HEK293 (cell line): Measurements from ENCODE around the gene AKR7A2.
A peak's percentile ranks its signal among the peaks of the same experiment; 100 is the strongest.

Experiments used
- CTCF ChIA-PET: fragments of 350-600 bp; formaldehyde crosslinking; extraction: SDS; loops from one replicate; lab custom pipeline; 2021; ENCODE audit warnings: antibody characterized with exemption; lab: Yijun Ruan, JAX
- POLR2A ChIA-PET: fragments of 300-600 bp; formaldehyde crosslinking; extraction: SDS; loops from one replicate; lab custom pipeline; 2020; ENCODE audit warnings: antibody characterized with exemption, inconsistent platforms; lab: Yijun Ruan, JAX
- H3K27ac ChIP-seq: fragments of 200-500 bp; sonication (Bioruptor generic); 2 replicates; pipeline ENCODE4 v1.5.1; 2014; ENCODE audit warnings: low read depth, low read length, control low read depth, inconsistent platforms; ENCODE audit errors: extremely low read depth
- H3K36me3 ChIP-seq, 2 experiments: fragments of 200-500 bp in 1 of 2; sonication (Bioruptor generic) in 1 of 2; 1 replicate in 1 of 2; 2 replicates in 1 of 2; pipeline ENCODE4 v1.5.1; 2014 to 2017; ENCODE audit warnings: inconsistent platforms in 2 of 2, low read length in 2 of 2; ENCODE audit not compliant: control insufficient read depth in 2 of 2, insufficient read depth in 1 of 2
- H3K4me1 ChIP-seq: fragments of 200-500 bp; sonication (Bioruptor generic); 2 replicates; pipeline ENCODE4 v1.5.1; 2014; ENCODE audit warnings: mild to moderate bottlenecking, low read length, inconsistent platforms; ENCODE audit not compliant: control insufficient read depth, insufficient read depth
- H3K4me3 ChIP-seq: 2 replicates; pipeline ENCODE4 v1.5.1; 2011; ENCODE audit warnings: low read depth, mild to moderate bottlenecking, control low read depth, low read length, moderate library complexity
- H3K9me3 ChIP-seq: fragments of 200-500 bp; sonication (Bioruptor generic); 2 replicates; pipeline ENCODE4 v1.5.1; 2014; ENCODE audit warnings: low read depth, low read length, inconsistent platforms; ENCODE audit not compliant: control insufficient read depth, insufficient read depth
- AEBP2 ChIP-seq: fragments of 450-650 bp; formaldehyde crosslinking; IDR thresholded peaks from 2 replicates; pipeline ENCODE4 v1.5.1; 2016; ENCODE audit warnings: missing biosample characterization, missing genetic modification characterization, borderline replicate concordance
- EGR2 ChIP-seq: fragments of 450-650 bp; formaldehyde crosslinking; IDR thresholded peaks from 2 replicates; pipeline ENCODE4 v1.5.1; 2016; ENCODE audit warnings: low read depth, missing biosample characterization, missing genetic modification characterization
- RBAK ChIP-seq: fragments of 450-650 bp; formaldehyde crosslinking; IDR thresholded peaks from 2 replicates; pipeline ENCODE4 v1.5.1; 2016; ENCODE audit warnings: missing biosample characterization, missing genetic modification characterization
- SCRT1 ChIP-seq: fragments of 450-650 bp; formaldehyde crosslinking; IDR thresholded peaks from 2 replicates; pipeline ENCODE4 v1.5.1; 2016; ENCODE audit warnings: missing biosample characterization, missing genetic modification characterization, borderline replicate concordance
- YY2 ChIP-seq: fragments of 450-650 bp; formaldehyde crosslinking; IDR thresholded peaks from 2 replicates; pipeline ENCODE4 v1.5.1; 2016; ENCODE audit warnings: missing biosample characterization, missing genetic modification characterization
- ZFHX2 ChIP-seq: fragments of 450-650 bp; formaldehyde crosslinking; conservative IDR thresholded peaks from 2 replicates; pipeline ENCODE4 v1.5.1; 2016; ENCODE audit warnings: missing biosample characterization, missing genetic modification characterization
- ZFP69B ChIP-seq: fragments of 450-650 bp; formaldehyde crosslinking; IDR thresholded peaks from 2 replicates; pipeline ENCODE4 v1.5.1; 2016; ENCODE audit warnings: missing biosample characterization, missing genetic modification characterization
- ZNF133 ChIP-seq: fragments of 450-650 bp; formaldehyde crosslinking; IDR thresholded peaks from 2 replicates; pipeline ENCODE4 v1.5.1; 2016; ENCODE audit warnings: missing biosample characterization, missing genetic modification characterization
- ZNF155 ChIP-seq: fragments of 450-650 bp; formaldehyde crosslinking; IDR thresholded peaks from 2 replicates; pipeline ENCODE4 v1.5.1; 2016; ENCODE audit warnings: missing biosample characterization, missing genetic modification characterization
- ZNF16 ChIP-seq: fragments of 450-650 bp; formaldehyde crosslinking; IDR thresholded peaks from 2 replicates; pipeline ENCODE4 v1.5.1; 2016; ENCODE audit warnings: low read depth, missing biosample characterization, missing genetic modification characterization
- ZNF202 ChIP-seq: fragments of 450-650 bp; formaldehyde crosslinking; IDR thresholded peaks from 2 replicates; pipeline ENCODE4 v1.5.1; 2016; ENCODE audit warnings: missing biosample characterization, missing genetic modification characterization, borderline replicate concordance
- ZNF341 ChIP-seq: fragments of 450-650 bp; formaldehyde crosslinking; IDR thresholded peaks from 2 replicates; pipeline ENCODE4; 2016; ENCODE audit warnings: low read depth, missing biosample characterization, missing genetic modification characterization
- ZNF449 ChIP-seq: fragments of 450-650 bp; formaldehyde crosslinking; IDR thresholded peaks from 2 replicates; pipeline ENCODE4 v1.5.1; 2017; ENCODE audit warnings: missing biosample characterization, mild to moderate bottlenecking, missing genetic modification characterization, moderate library complexity
- ZNF501 ChIP-seq: fragments of 450-650 bp; formaldehyde crosslinking; IDR thresholded peaks from 2 replicates; pipeline ENCODE4 v1.5.1; 2016; ENCODE audit warnings: missing biosample characterization, missing genetic modification characterization
- ZNF560 ChIP-seq: fragments of 450-650 bp; formaldehyde crosslinking; IDR thresholded peaks from 2 replicates; pipeline ENCODE4 v1.5.1; 2017; ENCODE audit warnings: missing biosample characterization, missing genetic modification characterization, borderline replicate concordance
- ZNF600 ChIP-seq: fragments of 450-650 bp; formaldehyde crosslinking; IDR thresholded peaks from 2 replicates; pipeline ENCODE4 v1.5.1; 2016; ENCODE audit warnings: missing biosample characterization, missing genetic modification characterization
- ZNF626 ChIP-seq: fragments of 450-650 bp; sonication (Bioruptor Pico); formaldehyde crosslinking; IDR thresholded peaks from 2 replicates; pipeline ENCODE4 v1.5.1; 2018; ENCODE audit warnings: missing biosample characterization, missing genetic modification characterization, inconsistent platforms
- ZNF777 ChIP-seq: fragments of 450-650 bp; formaldehyde crosslinking; IDR thresholded peaks from 2 replicates; pipeline ENCODE4 v1.5.1; 2017; ENCODE audit warnings: missing biosample characterization, missing genetic modification characterization, borderline replicate concordance

The AKR7A2 gene

GRCh38 chr1:19262047-19262446 is 49.9 kb downstream of the AKR7A2 start:
- no peak overlapping the region for H3K27ac ChIP-seq
- no peak overlapping the region for H3K4me3 ChIP-seq
- TF ChIP-seq RBAK (tag by site-specific recombination), result no peak
- TF ChIP-seq ZNF600, result no peak
- CTCF ChIA-PET, result no interaction called here
- H3K9me3 ChIP-seq, result no peaks in the 10 kb centered on the region
- no peaks in the 10 kb centered on the region for H3K4me1 ChIP-seq
- POLR2A ChIA-PET, result no interaction called here
- H3K36me3 ChIP-seq, result peaks cover 6 to 53% of the 10 kb centered on the region in 2 experiments; a peak in 2 of 3 replicates

- Histone ChIP-seq H3K36me3 (peaks cover 6 to 60% of the 10 kb centered on the region in 2 experiments; a peak in 2 of 3 replicates), H3K4me3 (no peak overlapping the region), H3K27ac (no peak overlapping the region), H3K4me1 (no peaks in the 10 kb centered on the region), H3K9me3 (no peaks in the 10 kb centered on the region)
- POLR2A ChIA-PET, result interaction anchor here (0.7 to 1.3 kb wide), 4 partner anchors 9 to 396 kb away, joined by 3 to 6 read pairs (median 3); partner anchors contain the start of genes EMC1 and MRTO4
- TF ChIP-seq ZNF600 (peak; percentile 69), ZFP69B (tag by site-specific recombination) (no peak), ZFHX2 (peak; percentile 41), ZNF133 (tag by site-specific recombination) (no peak), ZNF449 (tag by site-specific recombination) (peak; percentile 98), EGR2 (tag by site-specific recombination) (peak; percentile 50; the same call in 1 of the 2 replicates)
- CTCF ChIA-PET, result interaction anchor here (0.8 kb wide), 1 partner anchor 22 kb away, joined by 3 read pairs; no protein-coding TSS in a partner anchor
Measured at GRCh38 chr1:19260211-19261138, 51.5 kb downstream of the AKR7A2 start.

- ChIA-PET POLR2A (no interaction called here), CTCF (no interaction called here)
- H3K27ac ChIP-seq, result no peak overlapping the region
- no peaks in the 10 kb centered on the region for H3K9me3 ChIP-seq
- peaks cover 6 to 81% of the 10 kb centered on the region in 2 experiments; a peak in 2 of 3 replicates for H3K36me3 ChIP-seq
- H3K4me3 ChIP-seq, result no peak overlapping the region
- TF ChIP-seq ZNF16, result no peak
- no peak for TF ChIP-seq ZNF341 (tag by site-specific recombination)
- TF ChIP-seq AEBP2 (tag by site-specific recombination), result no peak
- no peak for TF ChIP-seq ZNF202 (tag by site-specific recombination)
- no peak for TF ChIP-seq ZNF626 (tag by site-specific recombination)
- TF ChIP-seq YY2 (tag by site-specific recombination), result no peak
- TF ChIP-seq SCRT1 (tag by site-specific recombination), result no peak
- TF ChIP-seq ZNF501 (tag by site-specific recombination), result no peak
- no peak for TF ChIP-seq ZFHX2
- no peak for TF ChIP-seq ZNF777
- TF ChIP-seq ZNF155 (tag by site-specific recombination), result no peak
- no peak for TF ChIP-seq ZNF560 (tag by site-specific recombination)
- no peaks in the 10 kb centered on the region for H3K4me1 ChIP-seq
Measured at GRCh38 chr1:19258353-19258752, 53.6 kb downstream of the AKR7A2 start.
